ENCODE data around the gene EHMT2. TPM values are rescaled to one million over a fixed set of nuclear protein-coding genes. Genes with fewer than 3 reads are reported as not detected.

EHMT2 gene
- total and polyA plus RNA-seq, 2 of the 13 experiments (the other 11 are each of a cell fraction or from before 2014, with no cell fraction given) = 55.2 to 69.2 TPM

- TF ChIP-seq ELF1 (CRISPR knock-in tag; IDR thresholded peaks at IDR 0.05) (no peak; the same call in 1 of the 2 replicates), ZNF703 (CRISPR knock-in tag; IDR thresholded peaks at IDR 0.05; ENCODE audit: borderline replicate concordance) (no peak), ZMYM2 (CRISPR knock-in tag; IDR thresholded peaks at IDR 0.05) (peak; percentile 98), AGO2 (optimal IDR thresholded peaks at IDR 0.05; ENCODE audit: low read depth, low read length) (no peak), LCORL (IDR thresholded peaks at IDR 0.05) (peak; percentile 95), LCORL (CRISPR knock-in tag; IDR thresholded peaks at IDR 0.05) (peak; percentile 96), SRF (IDR thresholded peaks at IDR 0.05; ENCODE audit: low read depth, low read length) (peak; percentile 79), FOSL2 (CRISPR knock-in tag; IDR thresholded peaks at IDR 0.05) (peak; percentile 82), DZIP1 (CRISPR knock-in tag; IDR thresholded peaks at IDR 0.05) (0 out of 2 replicates have a peak, but pooled peaks have one; percentile 16), SIX1 (CRISPR knock-in tag; IDR thresholded peaks at IDR 0.05; ENCODE audit: borderline replicate concordance) (peak; percentile 46; the same call in 1 of the 2 replicates), PAF1 (CRISPR knock-in tag; IDR thresholded peaks at IDR 0.05) (no peak)
- TF ChIP-seq, protein P1, sequence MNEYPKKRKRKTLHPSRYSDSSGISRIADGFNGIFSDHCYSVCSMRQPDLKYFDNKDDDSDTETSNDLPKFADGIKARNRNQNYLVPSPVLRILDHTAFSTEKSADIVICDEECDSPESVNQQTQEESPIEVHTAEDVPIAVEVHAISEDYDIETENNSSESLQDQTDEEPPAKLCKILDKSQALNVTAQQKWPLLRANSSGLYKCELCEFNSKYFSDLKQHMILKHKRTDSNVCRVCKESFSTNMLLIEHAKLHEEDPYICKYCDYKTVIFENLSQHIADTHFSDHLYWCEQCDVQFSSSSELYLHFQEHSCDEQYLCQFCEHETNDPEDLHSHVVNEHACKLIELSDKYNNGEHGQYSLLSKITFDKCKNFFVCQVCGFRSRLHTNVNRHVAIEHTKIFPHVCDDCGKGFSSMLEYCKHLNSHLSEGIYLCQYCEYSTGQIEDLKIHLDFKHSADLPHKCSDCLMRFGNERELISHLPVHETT (CRISPR knock-in tag; conservative IDR thresholded peaks at IDR 0.05) = 0 out of 2 replicates have a peak, but pooled peaks have one; percentile 39
- TF ChIP-seq, protein P2, sequence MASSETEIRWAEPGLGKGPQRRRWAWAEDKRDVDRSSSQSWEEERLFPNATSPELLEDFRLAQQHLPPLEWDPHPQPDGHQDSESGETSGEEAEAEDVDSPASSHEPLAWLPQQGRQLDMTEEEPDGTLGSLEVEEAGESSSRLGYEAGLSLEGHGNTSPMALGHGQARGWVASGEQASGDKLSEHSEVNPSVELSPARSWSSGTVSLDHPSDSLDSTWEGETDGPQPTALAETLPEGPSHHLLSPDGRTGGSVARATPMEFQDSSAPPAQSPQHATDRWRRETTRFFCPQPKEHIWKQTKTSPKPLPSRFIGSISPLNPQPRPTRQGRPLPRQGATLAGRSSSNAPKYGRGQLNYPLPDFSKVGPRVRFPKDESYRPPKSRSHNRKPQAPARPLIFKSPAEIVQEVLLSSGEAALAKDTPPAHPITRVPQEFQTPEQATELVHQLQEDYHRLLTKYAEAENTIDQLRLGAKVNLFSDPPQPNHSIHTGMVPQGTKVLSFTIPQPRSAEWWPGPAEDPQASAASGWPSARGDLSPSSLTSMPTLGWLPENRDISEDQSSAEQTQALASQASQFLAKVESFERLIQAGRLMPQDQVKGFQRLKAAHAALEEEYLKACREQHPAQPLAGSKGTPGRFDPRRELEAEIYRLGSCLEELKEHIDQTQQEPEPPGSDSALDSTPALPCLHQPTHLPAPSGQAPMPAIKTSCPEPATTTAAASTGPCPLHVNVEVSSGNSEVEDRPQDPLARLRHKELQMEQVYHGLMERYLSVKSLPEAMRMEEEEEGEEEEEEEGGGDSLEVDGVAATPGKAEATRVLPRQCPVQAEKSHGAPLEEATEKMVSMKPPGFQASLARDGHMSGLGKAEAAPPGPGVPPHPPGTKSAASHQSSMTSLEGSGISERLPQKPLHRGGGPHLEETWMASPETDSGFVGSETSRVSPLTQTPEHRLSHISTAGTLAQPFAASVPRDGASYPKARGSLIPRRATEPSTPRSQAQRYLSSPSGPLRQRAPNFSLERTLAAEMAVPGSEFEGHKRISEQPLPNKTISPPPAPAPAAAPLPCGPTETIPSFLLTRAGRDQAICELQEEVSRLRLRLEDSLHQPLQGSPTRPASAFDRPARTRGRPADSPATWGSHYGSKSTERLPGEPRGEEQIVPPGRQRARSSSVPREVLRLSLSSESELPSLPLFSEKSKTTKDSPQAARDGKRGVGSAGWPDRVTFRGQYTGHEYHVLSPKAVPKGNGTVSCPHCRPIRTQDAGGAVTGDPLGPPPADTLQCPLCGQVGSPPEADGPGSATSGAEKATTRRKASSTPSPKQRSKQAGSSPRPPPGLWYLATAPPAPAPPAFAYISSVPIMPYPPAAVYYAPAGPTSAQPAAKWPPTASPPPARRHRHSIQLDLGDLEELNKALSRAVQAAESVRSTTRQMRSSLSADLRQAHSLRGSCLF (CRISPR knock-in tag; IDR thresholded peaks at IDR 0.05; ENCODE audit: borderline replicate concordance) = no peak
- TF ChIP-seq, protein P3, sequence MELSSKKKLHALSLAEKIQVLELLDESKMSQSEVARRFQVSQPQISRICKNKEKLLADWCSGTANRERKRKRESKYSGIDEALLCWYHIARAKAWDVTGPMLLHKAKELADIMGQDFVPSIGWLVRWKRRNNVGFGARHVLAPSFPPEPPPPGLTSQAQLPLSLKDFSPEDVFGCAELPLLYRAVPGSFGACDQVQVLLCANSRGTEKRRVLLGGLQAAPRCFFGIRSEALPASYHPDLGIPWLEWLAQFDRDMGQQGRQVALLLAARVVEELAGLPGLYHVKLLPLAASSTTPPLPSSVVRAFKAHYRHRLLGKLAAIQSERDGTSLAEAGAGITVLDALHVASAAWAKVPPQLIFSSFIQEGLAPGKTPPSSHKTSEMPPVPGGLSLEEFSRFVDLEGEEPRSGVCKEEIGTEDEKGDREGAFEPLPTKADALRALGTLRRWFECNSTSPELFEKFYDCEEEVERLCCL (CRISPR knock-in tag; IDR thresholded peaks at IDR 0.05; ENCODE audit: borderline replicate concordance) = no peak; the same call in 1 of the 2 replicates
- TF ChIP-seq, protein P4, sequence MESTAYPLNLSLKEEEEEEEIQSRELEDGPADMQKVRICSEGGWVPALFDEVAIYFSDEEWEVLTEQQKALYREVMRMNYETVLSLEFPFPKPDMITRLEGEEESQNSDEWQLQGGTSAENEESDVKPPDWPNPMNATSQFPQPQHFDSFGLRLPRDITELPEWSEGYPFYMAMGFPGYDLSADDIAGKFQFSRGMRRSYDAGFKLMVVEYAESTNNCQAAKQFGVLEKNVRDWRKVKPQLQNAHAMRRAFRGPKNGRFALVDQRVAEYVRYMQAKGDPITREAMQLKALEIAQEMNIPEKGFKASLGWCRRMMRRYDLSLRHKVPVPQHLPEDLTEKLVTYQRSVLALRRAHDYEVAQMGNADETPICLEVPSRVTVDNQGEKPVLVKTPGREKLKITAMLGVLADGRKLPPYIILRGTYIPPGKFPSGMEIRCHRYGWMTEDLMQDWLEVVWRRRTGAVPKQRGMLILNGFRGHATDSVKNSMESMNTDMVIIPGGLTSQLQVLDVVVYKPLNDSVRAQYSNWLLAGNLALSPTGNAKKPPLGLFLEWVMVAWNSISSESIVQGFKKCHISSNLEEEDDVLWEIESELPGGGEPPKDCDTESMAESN (CRISPR knock-in tag; conservative IDR thresholded peaks at IDR 0.05) = peak; percentile 85
These were observed 29.9 kb upstream of the EHMT2 start, which contains the start of gene C2 (continued) for GRCh38 chr6:31927242-31927862.

Data from HepG2 (cell line).